Measurements from ENCODE around the gene MMAB. TPM values are rescaled to one million over a fixed set of nuclear protein-coding genes. Genes with fewer than 3 reads are reported as not detected.
A peak's percentile ranks its signal among the peaks of the same experiment; 100 is the strongest.

MMAB gene
- total and polyA plus RNA-seq, 2 of the 13 experiments (the other 11 are each of a cell fraction or from before 2014, with no cell fraction given), result 26.1 to 77.3 TPM

DNA sequence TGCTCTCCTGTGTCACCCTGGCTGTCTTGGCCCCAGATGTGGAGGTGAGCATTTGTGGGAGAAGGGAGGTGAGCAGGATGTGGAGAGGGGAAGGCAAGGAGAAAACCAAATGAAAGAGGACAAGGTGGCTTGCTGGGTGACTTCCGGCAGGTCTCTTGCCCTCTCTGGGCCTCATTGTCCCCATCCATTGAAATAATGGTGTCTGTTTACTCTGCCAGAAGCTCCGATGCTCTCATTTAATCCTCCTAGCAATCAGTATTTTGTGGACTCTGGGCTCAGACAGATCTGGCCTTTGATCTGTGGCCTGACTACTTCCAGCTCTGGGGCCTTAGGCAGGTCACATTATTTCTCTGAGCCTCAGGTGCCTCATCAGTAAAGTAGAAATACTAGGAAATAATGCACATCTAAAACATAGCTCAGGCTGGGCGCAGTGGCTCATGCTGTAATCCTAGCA is 30.9 kb upstream of the MMAB start (continued):
- TF ChIP-seq SP2 (CRISPR knock-in tag; IDR thresholded peaks at IDR 0.05), result no peak
- TF ChIP-seq HDAC2 (CRISPR knock-in tag; IDR thresholded peaks at IDR 0.05), result peak; percentile 76
- no peak for TF ChIP-seq NPAS2 (CRISPR knock-in tag; IDR thresholded peaks at IDR 0.05; ENCODE audit: borderline replicate concordance)
- no peak for TF ChIP-seq JUN (CRISPR knock-in tag; IDR thresholded peaks at IDR 0.05)
- peak; percentile 44; the same call in 1 of the 2 replicates for TF ChIP-seq MAZ (IDR thresholded peaks at IDR 0.05; ENCODE audit: borderline replicate concordance, low read depth, low read length)
- TF ChIP-seq MAZ (CRISPR knock-in tag; IDR thresholded peaks at IDR 0.05; ENCODE audit: low read depth), result no peak
- TF ChIP-seq YEATS4 (CRISPR knock-in tag; IDR thresholded peaks at IDR 0.05; ENCODE audit: borderline replicate concordance), result no peak; the same call in 1 of the 2 replicates
- TF ChIP-seq, protein P1, sequence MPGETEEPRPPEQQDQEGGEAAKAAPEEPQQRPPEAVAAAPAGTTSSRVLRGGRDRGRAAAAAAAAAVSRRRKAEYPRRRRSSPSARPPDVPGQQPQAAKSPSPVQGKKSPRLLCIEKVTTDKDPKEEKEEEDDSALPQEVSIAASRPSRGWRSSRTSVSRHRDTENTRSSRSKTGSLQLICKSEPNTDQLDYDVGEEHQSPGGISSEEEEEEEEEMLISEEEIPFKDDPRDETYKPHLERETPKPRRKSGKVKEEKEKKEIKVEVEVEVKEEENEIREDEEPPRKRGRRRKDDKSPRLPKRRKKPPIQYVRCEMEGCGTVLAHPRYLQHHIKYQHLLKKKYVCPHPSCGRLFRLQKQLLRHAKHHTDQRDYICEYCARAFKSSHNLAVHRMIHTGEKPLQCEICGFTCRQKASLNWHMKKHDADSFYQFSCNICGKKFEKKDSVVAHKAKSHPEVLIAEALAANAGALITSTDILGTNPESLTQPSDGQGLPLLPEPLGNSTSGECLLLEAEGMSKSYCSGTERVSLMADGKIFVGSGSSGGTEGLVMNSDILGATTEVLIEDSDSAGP (CRISPR knock-in tag; IDR thresholded peaks at IDR 0.05; ENCODE audit: borderline replicate concordance), result no peak
- TF ChIP-seq, protein P2, sequence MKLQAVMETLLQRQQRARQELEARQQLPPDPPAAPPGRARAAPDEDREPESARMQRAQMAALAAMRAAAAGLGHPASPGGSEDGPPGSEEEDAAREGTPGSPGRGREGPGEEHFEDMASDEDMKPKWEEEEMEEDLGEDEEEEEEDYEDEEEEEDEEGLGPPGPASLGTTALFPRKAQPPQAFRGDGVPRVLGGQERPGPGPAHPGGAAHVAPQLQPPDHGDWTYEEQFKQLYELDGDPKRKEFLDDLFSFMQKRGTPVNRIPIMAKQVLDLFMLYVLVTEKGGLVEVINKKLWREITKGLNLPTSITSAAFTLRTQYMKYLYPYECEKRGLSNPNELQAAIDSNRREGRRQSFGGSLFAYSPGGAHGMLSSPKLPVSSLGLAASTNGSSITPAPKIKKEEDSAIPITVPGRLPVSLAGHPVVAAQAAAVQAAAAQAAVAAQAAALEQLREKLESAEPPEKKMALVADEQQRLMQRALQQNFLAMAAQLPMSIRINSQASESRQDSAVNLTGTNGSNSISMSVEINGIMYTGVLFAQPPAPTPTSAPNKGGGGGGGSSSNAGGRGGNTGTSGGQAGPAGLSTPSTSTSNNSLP (IDR thresholded peaks at IDR 0.05; ENCODE audit: low read depth, low read length), result peak; percentile 58
- peak; percentile 44; the same call in 1 of the 2 replicates for TF ChIP-seq TARDBP (CRISPR knock-in tag; IDR thresholded peaks at IDR 0.05)
- TF ChIP-seq, protein P3, sequence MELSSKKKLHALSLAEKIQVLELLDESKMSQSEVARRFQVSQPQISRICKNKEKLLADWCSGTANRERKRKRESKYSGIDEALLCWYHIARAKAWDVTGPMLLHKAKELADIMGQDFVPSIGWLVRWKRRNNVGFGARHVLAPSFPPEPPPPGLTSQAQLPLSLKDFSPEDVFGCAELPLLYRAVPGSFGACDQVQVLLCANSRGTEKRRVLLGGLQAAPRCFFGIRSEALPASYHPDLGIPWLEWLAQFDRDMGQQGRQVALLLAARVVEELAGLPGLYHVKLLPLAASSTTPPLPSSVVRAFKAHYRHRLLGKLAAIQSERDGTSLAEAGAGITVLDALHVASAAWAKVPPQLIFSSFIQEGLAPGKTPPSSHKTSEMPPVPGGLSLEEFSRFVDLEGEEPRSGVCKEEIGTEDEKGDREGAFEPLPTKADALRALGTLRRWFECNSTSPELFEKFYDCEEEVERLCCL (CRISPR knock-in tag; IDR thresholded peaks at IDR 0.05; ENCODE audit: borderline replicate concordance), result no peak
- TF ChIP-seq PAF1 (CRISPR knock-in tag; IDR thresholded peaks at IDR 0.05), result no peak
- TF ChIP-seq GFI1 (CRISPR knock-in tag; IDR thresholded peaks at IDR 0.05; ENCODE audit: borderline replicate concordance), result peak; percentile 23; the same call in 1 of the 2 replicates
- TF ChIP-seq MIXL1 (CRISPR knock-in tag; IDR thresholded peaks at IDR 0.05), result 0 out of 2 replicates have a peak, but pooled peaks have one; percentile 29
- TF ChIP-seq YY1 (IDR thresholded peaks at IDR 0.05; ENCODE audit: insufficient read depth, insufficient replicate concordance, low read depth, low read length), result no peak
- no peak for TF ChIP-seq ZNF496 (CRISPR knock-in tag; IDR thresholded peaks at IDR 0.05; ENCODE audit: insufficient replicate concordance)
- TF ChIP-seq ZFP36 (IDR thresholded peaks at IDR 0.05; ENCODE audit: borderline replicate concordance, low read depth, low read length, partially characterized antibody), result peak; percentile 81
- no peak; the same call in 1 of the 2 replicates for TF ChIP-seq KDM6A (CRISPR knock-in tag; IDR thresholded peaks at IDR 0.05; ENCODE audit: low read depth)
- TF ChIP-seq, protein P4, sequence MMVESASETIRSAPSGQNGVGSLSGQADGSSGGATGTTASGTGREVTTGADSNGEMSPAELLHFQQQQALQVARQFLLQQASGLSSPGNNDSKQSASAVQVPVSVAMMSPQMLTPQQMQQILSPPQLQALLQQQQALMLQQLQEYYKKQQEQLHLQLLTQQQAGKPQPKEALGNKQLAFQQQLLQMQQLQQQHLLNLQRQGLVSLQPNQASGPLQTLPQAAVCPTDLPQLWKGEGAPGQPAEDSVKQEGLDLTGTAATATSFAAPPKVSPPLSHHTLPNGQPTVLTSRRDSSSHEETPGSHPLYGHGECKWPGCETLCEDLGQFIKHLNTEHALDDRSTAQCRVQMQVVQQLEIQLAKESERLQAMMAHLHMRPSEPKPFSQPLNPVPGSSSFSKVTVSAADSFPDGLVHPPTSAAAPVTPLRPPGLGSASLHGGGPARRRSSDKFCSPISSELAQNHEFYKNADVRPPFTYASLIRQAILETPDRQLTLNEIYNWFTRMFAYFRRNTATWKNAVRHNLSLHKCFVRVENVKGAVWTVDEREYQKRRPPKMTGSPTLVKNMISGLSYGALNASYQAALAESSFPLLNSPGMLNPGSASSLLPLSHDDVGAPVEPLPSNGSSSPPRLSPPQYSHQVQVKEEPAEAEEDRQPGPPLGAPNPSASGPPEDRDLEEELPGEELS (CRISPR knock-in tag; IDR thresholded peaks at IDR 0.05), result peak; percentile 27; the same call in 1 of the 2 replicates

Data from HepG2 (cell line).